Mucosa of rectum (tissue), 2 donors: Measurements from ENCODE around the gene LAP3.
A peak's percentile ranks its signal among the peaks of the same experiment; 100 is the strongest.

Source experiments
- H3K27ac ChIP-seq, 2 donors: one replicate each; pipeline ENCODE4 v1.7.0; 2013; ENCODE audit warnings: inconsistent platforms in 2 of 2, low read depth in 2 of 2, low read length in 2 of 2
- H3K27me3 ChIP-seq, 2 donors: one replicate each; pipeline ENCODE4 v1.7.0; 2013; ENCODE audit warnings: low read length in 2 of 2; ENCODE audit not compliant: control insufficient read depth in 2 of 2, insufficient read depth in 2 of 2
- H3K36me3 ChIP-seq, 2 donors: one replicate each; pipeline ENCODE4 v1.7.0; 2013; ENCODE audit warnings: low read length in 2 of 2; ENCODE audit not compliant: control insufficient read depth in 2 of 2, insufficient read depth in 2 of 2
- H3K4me1 ChIP-seq, 2 donors: one replicate each; pipeline ENCODE4 v1.7.0; 2013; ENCODE audit warnings: low read length in 2 of 2, mild to moderate bottlenecking in 1 of 2; ENCODE audit not compliant: control insufficient read depth in 2 of 2, insufficient read depth in 2 of 2
- H3K4me3 ChIP-seq, 2 donors: one replicate each; pipeline ENCODE4 v1.7.0; 2013; ENCODE audit warnings: low read length in 2 of 2
- H3K9ac ChIP-seq, 2 donors: one replicate each; pipeline ENCODE4 v1.7.0; 2013; ENCODE audit warnings: low read length in 2 of 2, low read depth in 1 of 2, mild to moderate bottlenecking in 1 of 2
- H3K9me3 ChIP-seq, 2 donors: one replicate each; pipeline ENCODE4 v1.7.0; 2013; ENCODE audit warnings: low read length in 2 of 2; ENCODE audit not compliant: control insufficient read depth in 2 of 2
- donor health status: healthy.
- donor health status: Normal muscosa, but diverticular disease.

Gene LAP3

DNA sequence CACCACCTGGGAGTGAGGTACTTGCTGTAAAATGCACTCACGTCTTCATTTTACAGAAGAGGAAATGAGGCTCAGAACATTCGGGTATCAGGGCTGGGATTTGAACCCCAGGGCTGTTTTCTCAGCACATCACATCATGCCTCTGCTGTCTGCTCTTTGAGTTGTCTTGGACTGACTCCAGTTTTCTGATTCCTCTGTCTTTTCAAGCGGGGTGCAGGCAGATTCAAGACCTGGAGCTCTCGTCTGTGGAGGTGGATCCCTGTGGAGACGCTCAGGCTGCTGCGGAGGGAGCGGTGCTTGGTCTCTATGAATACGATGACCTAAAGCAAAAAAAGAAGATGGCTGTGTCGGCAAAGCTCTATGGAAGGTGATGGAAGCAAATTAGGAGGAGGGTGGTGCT lies 6.3 kb downstream of the LAP3 start:
- peaks cover 10 to 12% of the 10 kb centered on the region in 2 donors for H3K4me1 ChIP-seq
- no peak overlapping the region for H3K27ac ChIP-seq
- peaks cover 39 to 55% of the 10 kb centered on the region in 2 donors for H3K36me3 ChIP-seq
- no peak overlapping the region for H3K4me3 ChIP-seq
- H3K9me3 ChIP-seq = no peaks in the 10 kb centered on the region
- no peaks in the 10 kb centered on the region for H3K27me3 ChIP-seq
- no peak overlapping the region for H3K9ac ChIP-seq

DNA sequence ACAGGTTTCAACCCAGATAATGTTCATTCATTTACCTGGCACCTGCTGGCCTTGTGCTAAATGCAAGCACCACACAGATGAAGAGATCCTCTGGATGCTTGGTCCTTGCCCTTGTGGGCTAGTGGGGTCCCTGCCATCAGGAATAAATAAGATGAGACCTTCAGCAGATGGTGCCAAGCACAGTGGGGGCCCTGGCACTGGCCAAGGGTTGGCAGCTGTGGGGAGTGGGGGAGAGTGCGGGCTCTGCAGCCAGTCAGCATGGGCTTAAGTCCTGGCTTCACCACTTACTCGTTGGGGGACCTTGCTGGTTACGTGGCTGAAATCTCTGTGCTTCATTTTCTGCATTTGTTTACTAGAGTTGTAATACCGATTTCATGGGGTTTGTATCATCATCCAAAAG lies 6.9 kb downstream of the LAP3 start:
- H3K4me3 ChIP-seq = no peak overlapping the region
- peaks cover 43 to 59% of the 10 kb centered on the region in 2 donors for H3K36me3 ChIP-seq
- H3K9me3 ChIP-seq = no peaks in the 10 kb centered on the region
- H3K9ac ChIP-seq = no peak overlapping the region
- no peaks in the 10 kb centered on the region for H3K27me3 ChIP-seq
- peaks cover 3 to 7% of the 10 kb centered on the region in 2 donors for H3K4me1 ChIP-seq
- H3K27ac ChIP-seq = no peak overlapping the region

DNA sequence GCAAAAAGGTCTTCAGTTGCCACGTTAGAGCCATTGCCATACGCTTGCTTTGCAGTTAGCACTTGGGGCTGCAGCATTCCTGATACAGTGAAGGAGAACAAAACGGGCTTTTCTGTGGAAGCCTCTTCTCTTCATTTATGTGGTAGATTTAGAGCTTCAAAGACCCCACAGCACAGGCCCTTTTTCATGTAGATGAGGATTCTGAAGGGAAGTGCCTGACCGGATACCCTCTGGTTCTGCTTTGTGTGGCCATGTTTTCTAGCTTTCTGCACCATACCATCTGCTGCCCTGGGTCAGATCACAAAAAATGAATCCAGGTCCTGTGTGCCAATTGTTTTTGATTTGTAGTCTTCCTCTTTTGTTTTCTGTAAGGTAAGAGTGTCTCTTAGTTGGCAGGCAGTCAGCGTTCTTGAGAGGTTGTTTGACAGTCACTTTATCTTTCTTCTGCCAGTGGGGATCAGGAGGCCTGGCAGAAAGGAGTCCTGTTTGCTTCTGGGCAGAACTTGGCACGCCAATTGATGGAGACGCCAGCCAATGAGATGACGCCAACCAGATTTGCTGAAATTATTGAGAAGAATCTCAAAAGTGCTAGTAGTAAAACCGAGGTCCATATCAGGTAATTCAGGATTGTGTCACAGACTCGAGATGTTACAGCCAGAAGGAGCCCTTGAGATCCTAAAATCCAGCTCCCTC lies 7.7 kb downstream of the LAP3 start:
- Histone ChIP-seq H3K4me1 (peaks cover 0 to under 1% of the 10 kb centered on the region in 2 donors), H3K9ac (no peak overlapping the region), H3K9me3 (no peaks in the 10 kb centered on the region), H3K27me3 (no peaks in the 10 kb centered on the region), H3K36me3 (peaks cover 48 to 64% of the 10 kb centered on the region in 2 donors), H3K4me3 (no peak overlapping the region), H3K27ac (no peak overlapping the region)

DNA sequence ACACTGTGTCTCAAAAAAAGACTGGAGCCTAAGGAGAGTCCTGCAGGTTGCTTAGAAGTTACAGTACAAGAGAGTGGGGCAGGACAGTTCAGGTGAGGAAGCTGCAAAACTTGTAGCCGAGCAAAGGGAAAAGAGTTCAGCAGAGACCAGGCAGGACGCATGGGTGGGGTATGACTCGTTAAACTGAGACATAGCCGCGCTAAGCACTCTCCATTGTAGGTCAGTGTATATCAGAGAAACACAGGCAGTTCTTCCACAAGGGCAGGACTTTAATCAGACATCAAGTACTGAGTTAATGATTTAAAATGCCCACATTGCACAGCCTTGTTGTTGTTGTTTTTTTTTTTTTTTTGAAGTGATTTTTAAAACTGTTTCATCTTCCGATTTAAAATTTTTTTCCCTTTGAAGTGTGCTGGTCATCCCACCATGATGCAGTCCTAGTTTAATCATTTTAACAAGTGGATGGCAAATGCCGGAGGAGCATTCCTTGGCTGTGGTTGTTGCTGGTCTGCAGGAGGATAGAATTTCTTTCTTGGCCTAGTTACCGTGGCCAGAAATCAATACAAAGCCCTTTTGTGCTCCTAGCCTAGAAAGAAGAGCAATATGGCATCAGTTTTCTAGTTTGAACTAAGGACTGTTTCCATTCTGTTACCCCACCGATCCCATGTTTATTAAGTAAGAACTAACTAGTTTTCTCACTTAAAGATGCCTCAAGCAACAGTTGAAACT lies 10.3 kb downstream of the LAP3 start:
- no peak overlapping the region for H3K9ac ChIP-seq
- peaks cover 50 to 62% of the 10 kb centered on the region in 2 donors for H3K36me3 ChIP-seq
- no peak overlapping the region for H3K27ac ChIP-seq
- H3K4me1 ChIP-seq = no peaks in the 10 kb centered on the region
- no peak overlapping the region for H3K4me3 ChIP-seq
- no peaks in the 10 kb centered on the region for H3K9me3 ChIP-seq
- H3K27me3 ChIP-seq = no peaks in the 10 kb centered on the region

DNA sequence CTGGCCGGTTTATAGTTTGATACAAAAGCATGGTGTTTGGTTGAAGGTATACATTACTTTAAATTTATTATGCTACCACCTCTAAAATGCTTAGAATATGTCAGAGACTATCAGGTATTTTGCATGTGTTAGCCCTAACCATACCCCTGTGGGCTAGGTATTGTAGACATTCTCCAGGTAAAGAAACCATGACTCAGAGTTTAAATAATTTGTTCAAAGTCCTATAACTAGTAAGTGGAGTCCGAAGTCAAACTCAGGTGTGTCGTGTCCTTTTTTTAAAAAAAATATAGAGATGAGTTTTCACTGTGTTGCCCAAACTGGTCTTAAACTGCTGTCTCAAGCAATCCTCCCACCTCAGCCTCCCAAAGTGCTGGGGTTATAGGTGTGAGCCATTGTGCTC lies 12.4 kb downstream of the LAP3 start:
- H3K9ac ChIP-seq = no peak overlapping the region
- H3K27me3 ChIP-seq = no peaks in the 10 kb centered on the region
- H3K9me3 ChIP-seq = no peaks in the 10 kb centered on the region
- no peaks in the 10 kb centered on the region for H3K4me1 ChIP-seq
- no peak overlapping the region for H3K4me3 ChIP-seq
- H3K27ac ChIP-seq = no peak overlapping the region
- H3K36me3 ChIP-seq = peaks cover 37 to 53% of the 10 kb centered on the region in 2 donors

DNA sequence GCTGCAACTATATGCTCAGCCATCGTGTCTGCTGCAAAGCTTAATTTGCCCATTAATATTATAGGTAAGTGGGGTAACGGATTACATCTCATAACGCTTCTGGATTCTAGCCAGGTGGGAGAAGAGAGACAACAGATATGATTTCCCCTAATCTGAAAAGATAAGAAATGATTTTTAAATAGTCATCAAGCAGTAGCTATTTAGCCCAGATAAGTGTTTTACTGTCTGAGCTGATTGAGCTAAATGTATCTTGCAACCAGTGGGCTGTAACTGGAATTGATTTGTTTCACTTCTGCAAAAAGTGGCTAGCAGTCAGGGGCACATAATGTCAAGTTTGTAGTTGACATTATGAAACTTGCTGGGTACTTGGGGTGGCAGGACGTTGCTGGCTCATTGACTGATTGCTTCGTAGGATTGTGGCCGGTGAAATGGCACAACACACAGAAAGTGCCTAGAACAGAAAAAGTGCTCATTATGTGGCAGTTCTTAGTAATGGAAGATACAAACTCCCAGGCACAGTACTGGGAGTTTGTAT lies 18.5 kb downstream of the LAP3 start:
- no peaks in the 10 kb centered on the region for H3K27me3 ChIP-seq
- no peak overlapping the region for H3K9ac ChIP-seq
- no peaks in the 10 kb centered on the region for H3K4me1 ChIP-seq
- H3K9me3 ChIP-seq = no peaks in the 10 kb centered on the region
- H3K36me3 ChIP-seq = peaks cover 41 to 58% of the 10 kb centered on the region in 2 donors
- no peak overlapping the region for H3K27ac ChIP-seq
- no peak overlapping the region for H3K4me3 ChIP-seq

DNA sequence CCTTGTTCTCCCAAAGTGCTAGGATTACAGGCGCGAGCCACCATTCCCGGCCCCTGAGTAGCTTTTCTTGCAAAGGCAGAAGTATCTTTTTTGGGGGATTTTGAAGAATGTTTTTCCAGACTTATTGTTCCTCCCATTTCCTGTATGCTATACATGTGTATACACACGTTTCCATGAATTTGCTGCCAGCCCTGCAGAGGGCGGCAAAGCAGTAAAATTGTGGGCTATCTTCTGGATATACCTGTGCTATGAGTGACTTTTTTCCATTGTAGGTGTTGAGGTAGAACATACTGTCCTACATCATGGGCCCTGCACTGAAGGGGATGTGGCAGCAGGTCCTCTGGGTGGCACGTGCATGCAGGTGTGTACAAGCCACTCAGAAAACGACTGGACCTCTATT lies 20.5 kb downstream of the LAP3 start:
- Histone ChIP-seq H3K27me3 (no peaks in the 10 kb centered on the region), H3K36me3 (peaks cover 57 to 68% of the 10 kb centered on the region in 2 donors), H3K9me3 (no peaks in the 10 kb centered on the region), H3K9ac (no peak overlapping the region), H3K27ac (no peak overlapping the region), H3K4me3 (no peak overlapping the region), H3K4me1 (no peaks in the 10 kb centered on the region)

DNA sequence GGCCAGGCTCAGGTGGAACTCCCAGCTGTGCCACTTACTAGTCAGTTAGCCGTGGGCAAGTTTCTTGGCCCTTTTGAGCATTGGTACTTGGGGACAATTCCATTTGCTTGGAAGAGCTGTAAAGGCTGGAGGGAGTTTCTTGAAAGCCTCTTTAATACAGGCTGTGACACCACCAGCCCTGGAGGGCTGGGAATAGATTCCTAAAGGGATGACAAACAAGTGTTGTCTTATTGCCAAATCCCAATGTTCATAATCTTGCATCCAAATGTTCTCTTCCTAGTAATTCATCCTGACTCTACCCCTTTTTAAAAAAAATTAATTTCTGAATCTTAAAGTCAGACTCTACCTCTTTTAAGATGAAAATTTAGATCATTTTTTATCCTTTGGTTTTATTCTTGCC lies 22.8 kb downstream of the LAP3 start:
- Histone ChIP-seq H3K4me3 (no peak overlapping the region), H3K27me3 (no peaks in the 10 kb centered on the region), H3K9ac (no peak overlapping the region), H3K4me1 (no peaks in the 10 kb centered on the region), H3K27ac (no peak overlapping the region), H3K9me3 (no peaks in the 10 kb centered on the region), H3K36me3 (peaks cover 55 to 61% of the 10 kb centered on the region in 2 donors)

DNA sequence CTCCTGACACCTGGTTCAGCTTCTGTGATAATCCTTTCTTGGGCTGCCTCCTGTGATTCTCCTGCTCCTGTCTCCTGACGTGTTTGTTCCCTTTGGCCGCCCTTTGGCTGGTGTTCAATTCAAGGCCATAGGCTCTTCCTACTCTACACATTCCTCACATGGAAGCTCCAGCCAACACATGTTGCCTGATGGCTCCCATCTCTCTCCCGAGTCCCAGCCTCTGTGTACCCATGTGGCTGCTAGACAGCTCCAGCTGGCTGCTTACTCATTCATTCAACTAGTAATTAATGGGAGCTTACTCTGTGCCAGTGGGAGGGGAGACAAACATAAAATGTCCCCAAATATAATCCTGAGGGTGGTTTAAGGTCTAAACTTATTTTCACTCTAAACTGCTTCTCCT lies 28.2 kb downstream of the LAP3 start:
- Histone ChIP-seq H3K9ac (no peak overlapping the region), H3K9me3 (no peaks in the 10 kb centered on the region), H3K27me3 (no peaks in the 10 kb centered on the region), H3K27ac (no peak overlapping the region), H3K4me1 (no peaks in the 10 kb centered on the region), H3K4me3 (no peak overlapping the region), H3K36me3 (peaks cover 49 to 50% of the 10 kb centered on the region in 2 donors)

DNA sequence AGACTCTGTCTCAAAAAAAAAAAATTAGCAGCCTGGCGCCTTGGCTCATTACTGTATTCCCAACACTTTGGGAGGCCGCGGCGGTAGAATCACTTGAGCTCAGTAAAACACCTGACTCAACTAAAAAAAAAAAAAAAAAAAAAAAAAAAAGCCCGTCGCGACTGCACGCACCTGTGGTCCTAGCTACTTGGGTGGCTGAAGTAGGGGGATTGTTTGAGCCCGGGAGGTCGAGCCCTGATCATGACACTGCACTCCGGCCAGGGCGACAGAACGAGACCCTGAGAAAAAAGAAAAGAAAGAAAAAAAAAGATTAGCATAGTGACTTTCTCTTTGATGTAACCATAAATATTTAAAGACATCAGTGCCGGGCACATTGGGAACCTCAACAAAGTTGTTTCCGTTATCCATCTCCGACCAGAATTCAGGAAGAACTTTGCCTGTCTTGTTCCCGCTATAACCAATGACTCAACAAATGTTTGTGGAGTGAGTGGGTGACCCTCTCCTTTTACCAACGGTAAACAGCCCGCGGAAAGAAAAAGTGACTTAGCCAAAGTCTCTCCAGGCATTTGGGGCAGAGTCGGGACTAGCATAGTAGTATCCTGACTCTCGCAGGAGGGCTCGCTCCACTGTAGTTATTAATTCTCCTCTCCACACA lies 36.9 kb downstream of the LAP3 start:
- Histone ChIP-seq H3K9ac (peak overlapping the region; percentile 86 to 88), H3K4me1 (peaks cover 10 to 11% of the 10 kb centered on the region in 2 donors), H3K27ac (peak overlapping the region; percentile 80 to 88)

More for the DNA sequence above, 36.9 kb downstream of the LAP3 start:
- Histone ChIP-seq H3K4me3 (peak overlapping the region; percentile 92 to 94), H3K27me3 (no peaks in the 10 kb centered on the region), H3K36me3 (peaks cover 0 to 9% of the 10 kb centered on the region in 2 donors), H3K9me3 (no peaks in the 10 kb centered on the region)
